Common myeloid progenitor, CD34-positive (primary cell): ENCODE measurements around the gene CASR.

Experiments used
- CTCF ChIA-PET: fragments of 350-600 bp; sonication (Branson Sonifier 250); formaldehyde crosslinking; loops from one replicate; lab custom pipeline; 2021; ENCODE audit warnings: antibody characterized with exemption; lab: Charles Lee
- POLR2A ChIA-PET: fragments of 350-600 bp; sonication (Branson Sonifier 250); formaldehyde crosslinking; loops from one replicate; lab custom pipeline; 2021; ENCODE audit warnings: antibody characterized with exemption; lab: Charles Lee
- DNase-seq, 3 donors: peaks; one replicate each; pipeline versions ENCODE4 v3.0.0 to v3.0.0-alpha.2; 2013
- H3K27ac ChIP-seq, 2 experiments: 1 replicate in 1 of 2; 2 replicates in 1 of 2; pipeline ENCODE4 v1.7.0; 2013; ENCODE audit warnings: inconsistent platforms in 2 of 2, low read length in 2 of 2, mild to moderate bottlenecking in 2 of 2, low read depth in 1 of 2, moderate library complexity in 1 of 2; ENCODE audit not compliant: severe bottlenecking in 2 of 2, insufficient read depth in 1 of 2, poor library complexity in 1 of 2
- H3K27me3 ChIP-seq, 5 experiments: replicated peaks in 2 of 5; 1 replicate in 3 of 5; 2 replicates in 2 of 5; pipeline versions ENCODE4 v1.6.1 to v1.7.0; 2013; ENCODE audit warnings: low read length in 4 of 5, mild to moderate bottlenecking in 2 of 5, moderate library complexity in 2 of 5, inconsistent platforms in 1 of 5; ENCODE audit not compliant: insufficient read depth in 5 of 5, control insufficient read depth in 4 of 5
- H3K36me3 ChIP-seq, 4 experiments: 1 replicate in 2 of 4; 2 replicates in 2 of 4; pipeline versions ENCODE4 v1.6.1 to v1.7.0; 2013; ENCODE audit warnings: low read length in 3 of 4, control low read depth in 1 of 4, mild to moderate bottlenecking in 1 of 4; ENCODE audit not compliant: control insufficient read depth in 4 of 4, insufficient read depth in 4 of 4
- H3K4me1 ChIP-seq, 4 experiments: 1 replicate in 3 of 4; 2 replicates in 1 of 4; pipeline versions ENCODE4 v1.6.1 to v1.7.1; 2013; ENCODE audit warnings: low read length in 3 of 4, mild to moderate bottlenecking in 3 of 4, control low read depth in 1 of 4, inconsistent platforms in 1 of 4, moderate library complexity in 1 of 4; ENCODE audit not compliant: control insufficient read depth in 4 of 4, insufficient read depth in 4 of 4; ENCODE audit errors: control extremely low read depth in 1 of 4
- H3K4me3 ChIP-seq, 7 experiments: 1 replicate in 4 of 7; 2 replicates in 3 of 7; pipeline versions ENCODE4 v1.5.1 to v1.7.0; 2013; ENCODE audit warnings: mild to moderate bottlenecking in 7 of 7, low read length in 6 of 7, moderate library complexity in 6 of 7, inconsistent platforms in 2 of 7, low read depth in 2 of 7, control low read depth in 1 of 7; ENCODE audit not compliant: insufficient read depth in 4 of 7, control insufficient read depth in 1 of 7; ENCODE audit errors: extremely low read depth in 1 of 7
- H3K9me3 ChIP-seq, 5 experiments: 1 replicate in 4 of 5; 2 replicates in 1 of 5; pipeline versions ENCODE4 v1.6.1 to v1.7.1; 2013; ENCODE audit warnings: low read length in 4 of 5, mild to moderate bottlenecking in 2 of 5, inconsistent platforms in 1 of 5, low read depth in 1 of 5, moderate library complexity in 1 of 5; ENCODE audit not compliant: control insufficient read depth in 4 of 5, insufficient read depth in 2 of 5; ENCODE audit errors: control extremely low read depth in 1 of 5
- WGBS: methylation state at CpG from one replicate; pipeline ENCODE4 v1.1.5; 2013; ENCODE audit not compliant: insufficient coverage; 5-methylcytosine and 5-hydroxymethylcytosine counted together

The CASR gene

DNA sequence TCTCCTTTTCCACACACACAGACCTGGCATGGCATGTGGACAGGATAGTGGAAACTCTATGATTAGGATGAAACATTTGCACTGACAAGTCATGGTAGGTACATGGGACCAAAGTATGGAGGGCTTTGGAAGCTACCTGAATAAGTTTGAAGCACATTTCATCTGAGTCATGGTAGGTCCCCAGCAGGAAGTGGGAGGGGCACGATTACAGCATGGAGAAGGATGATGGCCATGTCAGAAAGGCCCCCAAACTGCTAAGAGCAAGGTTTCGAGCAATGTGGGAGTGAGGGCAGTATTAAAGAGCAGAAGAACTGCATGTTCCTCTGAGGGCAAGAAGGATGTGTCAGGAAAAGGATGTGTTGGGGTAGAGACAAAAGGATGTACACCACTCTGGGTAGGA, 90.0 kb downstream of the CASR start:
- CTCF ChIA-PET, result no interaction called here
- 72% methylated on average over 2 of the region's 2 CpGs for WGBS
- POLR2A ChIA-PET, result interaction anchor here (0.5 kb wide), 1 partner anchor 117 kb away, joined by 3 read pairs; no protein-coding TSS in a partner anchor
- Histone ChIP-seq H3K9me3 (peaks cover 0 to 4% (median 0%) of the 10 kb centered on the region in 5 experiments), H3K4me3 (no peak overlapping the region), H3K27ac (no peak overlapping the region), H3K36me3 (no peaks in the 10 kb centered on the region), H3K4me1 (peaks cover 4 to 35% (median 9%) of the 10 kb centered on the region in 4 experiments), H3K27me3 (no peaks in the 10 kb centered on the region)
- no peak for DNase-seq

DNA sequence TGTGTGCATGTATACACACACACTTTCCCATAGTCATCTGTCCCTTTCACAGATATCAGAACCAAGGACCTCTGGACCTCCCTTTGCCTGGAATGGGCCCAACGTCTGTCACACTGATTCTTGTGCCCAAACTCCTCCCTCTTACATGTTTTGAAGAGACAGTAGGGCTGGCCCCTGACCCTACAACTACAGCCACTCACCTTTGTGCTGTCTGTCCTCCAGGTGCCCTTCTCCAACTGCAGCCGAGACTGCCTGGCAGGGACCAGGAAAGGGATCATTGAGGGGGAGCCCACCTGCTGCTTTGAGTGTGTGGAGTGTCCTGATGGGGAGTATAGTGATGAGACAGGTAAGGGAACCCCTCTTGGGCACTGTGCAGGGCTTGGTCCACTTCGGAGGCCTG, 98.4 kb downstream of the CASR start:
- Histone ChIP-seq H3K9me3 (no peaks in the 10 kb centered on the region), H3K27me3 (no peaks in the 10 kb centered on the region), H3K27ac (no peak overlapping the region), H3K4me3 (no peak overlapping the region), H3K4me1 (no peaks in the 10 kb centered on the region), H3K36me3 (no peaks in the 10 kb centered on the region)
- ChIA-PET POLR2A (no interaction called here), CTCF (no interaction called here)
- WGBS, result 100% methylated on average over 1 of the region's 3 CpGs
- DNase-seq, result no peak

DNA sequence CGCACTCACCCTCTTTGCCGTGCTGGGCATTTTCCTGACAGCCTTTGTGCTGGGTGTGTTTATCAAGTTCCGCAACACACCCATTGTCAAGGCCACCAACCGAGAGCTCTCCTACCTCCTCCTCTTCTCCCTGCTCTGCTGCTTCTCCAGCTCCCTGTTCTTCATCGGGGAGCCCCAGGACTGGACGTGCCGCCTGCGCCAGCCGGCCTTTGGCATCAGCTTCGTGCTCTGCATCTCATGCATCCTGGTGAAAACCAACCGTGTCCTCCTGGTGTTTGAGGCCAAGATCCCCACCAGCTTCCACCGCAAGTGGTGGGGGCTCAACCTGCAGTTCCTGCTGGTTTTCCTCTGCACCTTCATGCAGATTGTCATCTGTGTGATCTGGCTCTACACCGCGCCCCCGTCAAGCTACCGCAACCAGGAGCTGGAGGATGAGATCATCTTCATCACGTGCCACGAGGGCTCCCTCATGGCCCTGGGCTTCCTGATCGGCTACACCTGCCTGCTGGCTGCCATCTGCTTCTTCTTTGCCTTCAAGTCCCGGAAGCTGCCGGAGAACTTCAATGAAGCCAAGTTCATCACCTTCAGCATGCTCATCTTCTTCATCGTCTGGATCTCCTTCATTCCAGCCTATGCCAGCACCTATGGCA, 100.5 kb downstream of the CASR start:
- no peaks in the 10 kb centered on the region for H3K36me3 ChIP-seq
- no peak overlapping the region for H3K4me3 ChIP-seq
- H3K27me3 ChIP-seq, result no peaks in the 10 kb centered on the region
- 95% methylated on average over 20 of the region's 22 CpGs for WGBS
- POLR2A ChIA-PET, result no interaction called here
- DNase-seq, result no peak
- no peaks in the 10 kb centered on the region for H3K9me3 ChIP-seq
- CTCF ChIA-PET, result no interaction called here
- H3K4me1 ChIP-seq, result no peaks in the 10 kb centered on the region
- no peak overlapping the region for H3K27ac ChIP-seq

DNA sequence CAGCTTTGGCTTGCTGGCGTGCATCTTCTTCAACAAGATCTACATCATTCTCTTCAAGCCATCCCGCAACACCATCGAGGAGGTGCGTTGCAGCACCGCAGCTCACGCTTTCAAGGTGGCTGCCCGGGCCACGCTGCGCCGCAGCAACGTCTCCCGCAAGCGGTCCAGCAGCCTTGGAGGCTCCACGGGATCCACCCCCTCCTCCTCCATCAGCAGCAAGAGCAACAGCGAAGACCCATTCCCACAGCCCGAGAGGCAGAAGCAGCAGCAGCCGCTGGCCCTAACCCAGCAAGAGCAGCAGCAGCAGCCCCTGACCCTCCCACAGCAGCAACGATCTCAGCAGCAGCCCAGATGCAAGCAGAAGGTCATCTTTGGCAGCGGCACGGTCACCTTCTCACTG, 101.0 kb downstream of the CASR start:
- no peak overlapping the region for H3K27ac ChIP-seq
- POLR2A ChIA-PET, result no interaction called here
- CTCF ChIA-PET, result no interaction called here
- WGBS, result 99% methylated on average over 17 of the region's 20 CpGs
- H3K27me3 ChIP-seq, result no peaks in the 10 kb centered on the region
- no peaks in the 10 kb centered on the region for H3K36me3 ChIP-seq
- H3K9me3 ChIP-seq, result no peaks in the 10 kb centered on the region
- DNase-seq, result no peak
- H3K4me1 ChIP-seq, result no peaks in the 10 kb centered on the region
- H3K4me3 ChIP-seq, result no peak overlapping the region

DNA sequence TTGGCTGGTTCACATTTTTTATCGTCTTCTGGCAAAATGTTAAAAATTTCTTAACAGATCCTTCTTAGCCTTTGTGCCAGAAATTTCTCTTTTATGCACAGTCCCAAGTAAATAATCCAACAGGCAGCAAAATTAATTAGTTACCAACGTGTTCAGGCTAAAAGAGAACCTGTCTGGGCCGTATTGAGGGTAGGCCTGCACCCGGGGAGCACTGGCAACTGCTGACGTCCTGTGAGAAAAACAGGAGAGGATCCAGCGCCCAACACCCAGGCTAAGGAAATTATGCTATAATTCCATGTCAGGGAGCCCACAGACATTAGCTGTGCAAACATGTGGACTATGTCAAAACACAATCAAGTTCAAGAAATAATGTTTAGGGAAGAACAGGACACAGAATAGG, 110.9 kb downstream of the CASR start:
- CTCF ChIA-PET, result no interaction called here
- Histone ChIP-seq H3K4me1 (peaks cover 8 to 27% (median 13%) of the 10 kb centered on the region in 4 experiments), H3K9me3 (no peaks in the 10 kb centered on the region), H3K4me3 (no peak overlapping the region), H3K27ac (no peak overlapping the region), H3K36me3 (no peaks in the 10 kb centered on the region), H3K27me3 (no peaks in the 10 kb centered on the region)
- POLR2A ChIA-PET, result no interaction called here
- no peak for DNase-seq
- 76% methylated on average over 5 of the region's 6 CpGs for WGBS

DNA sequence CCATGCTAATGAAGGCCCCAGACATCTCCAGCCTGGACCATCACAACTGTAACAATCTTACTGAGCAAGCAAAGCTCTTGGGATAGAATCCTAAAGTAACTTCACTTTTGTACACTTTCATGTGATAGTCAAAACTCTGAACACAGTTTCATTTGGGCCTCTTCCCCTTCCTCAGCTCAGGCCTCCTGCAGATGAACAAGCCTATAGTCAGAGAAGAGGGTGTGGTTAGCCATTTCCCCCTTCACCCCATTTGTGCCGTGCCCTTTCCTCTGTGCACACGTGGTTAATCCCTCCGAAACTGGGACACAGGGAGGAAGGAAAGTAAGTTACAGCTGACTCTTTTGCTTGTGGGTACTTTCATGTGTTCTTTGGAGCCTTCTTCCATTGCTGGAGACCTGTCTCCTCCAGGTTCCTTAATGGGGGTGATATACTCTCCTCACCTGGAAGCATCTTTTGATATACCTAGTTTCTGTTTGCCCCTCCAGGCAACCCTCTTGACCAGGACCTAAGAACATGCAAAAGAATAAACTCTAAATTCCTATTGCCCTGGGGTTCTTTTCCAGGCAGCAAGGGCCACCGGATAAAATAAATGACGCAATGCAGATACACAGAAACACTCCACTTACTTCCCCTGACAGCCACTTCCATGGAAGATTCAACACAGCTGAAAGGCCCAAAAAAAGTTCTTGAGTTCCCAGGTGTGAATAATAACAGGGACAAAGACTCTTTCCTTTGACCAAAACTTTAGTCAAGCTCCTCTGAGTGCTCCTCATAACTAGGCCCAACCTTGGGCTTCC, 112.0 kb downstream of the CASR start:
- peak overlapping the region in 1 of 7 experiments; percentile 30 for H3K4me3 ChIP-seq
- H3K27ac ChIP-seq, result no peak overlapping the region
- peaks cover 0 to 2% (median 0%) of the 10 kb centered on the region in 5 experiments for H3K9me3 ChIP-seq
- H3K4me1 ChIP-seq, result peaks cover 8 to 27% (median 13%) of the 10 kb centered on the region in 4 experiments
- no peak for DNase-seq
- ChIA-PET CTCF (interaction anchor here (1.0 to 1.4 kb wide), 2 partner anchors 9 to 193 kb away, joined by 3 to 4 read pairs; no protein-coding TSS in a partner anchor), POLR2A (no interaction called here)
- 43% methylated on average over 5 of the region's 5 CpGs for WGBS
- H3K36me3 ChIP-seq, result no peaks in the 10 kb centered on the region
- H3K27me3 ChIP-seq, result no peaks in the 10 kb centered on the region

DNA sequence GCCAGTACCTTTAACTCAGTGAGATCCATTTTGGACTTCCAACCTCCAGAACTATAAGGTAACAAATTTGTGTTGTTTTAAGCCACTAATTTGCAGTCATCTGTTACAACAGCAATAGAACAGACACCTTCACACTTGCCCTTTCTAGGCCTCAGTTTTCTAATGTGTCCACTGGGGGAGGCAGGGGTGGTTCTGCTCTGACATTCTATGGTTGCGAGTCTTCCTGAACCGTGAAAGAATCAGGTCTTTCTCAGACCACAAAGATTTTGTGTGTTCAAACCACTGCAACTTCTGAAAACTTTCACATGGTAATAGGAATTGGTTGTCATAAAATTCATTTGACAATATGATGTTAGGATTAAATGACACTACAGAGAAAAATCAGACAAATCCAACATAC, 114.8 kb downstream of the CASR start:
- no peak overlapping the region for H3K27ac ChIP-seq
- peaks cover 8 to 33% (median 15%) of the 10 kb centered on the region in 4 experiments for H3K4me1 ChIP-seq
- no peaks in the 10 kb centered on the region for H3K27me3 ChIP-seq
- H3K36me3 ChIP-seq, result no peaks in the 10 kb centered on the region
- WGBS, result 100% methylated on average over 1 of the region's 2 CpGs
- no peak overlapping the region for H3K4me3 ChIP-seq
- H3K9me3 ChIP-seq, result peaks cover 0 to 2% (median 0%) of the 10 kb centered on the region in 5 experiments
- ChIA-PET CTCF (no interaction called here), POLR2A (no interaction called here)
- DNase-seq, result peak in 1 of 3 donors; percentile 13
